GM12864 (cell line): ENCODE results near the gene PPP1R1B.

ENCODE experiments used
- DNase-seq: peaks from one replicate; pipeline ENCODE4 v3.0.0-alpha.2; 2011; ENCODE audit warnings: low read depth
- H3K4me3 ChIP-seq: 2 replicates; pipeline ENCODE4 v1.5.1; 2011; ENCODE audit warnings: mild to moderate bottlenecking, low read depth, low read length, control low read depth
- CTCF ChIP-seq: IDR thresholded peaks from 2 replicates; pipeline ENCODE4 v1.5.1; 2011; ENCODE audit warnings: low read depth, mild to moderate bottlenecking, moderate library complexity, low read length, control low read depth, inconsistent platforms; ENCODE audit errors: missing control alignments

The PPP1R1B gene

GRCh38 chr17:39674702-39675389, 48.1 kb downstream of the PPP1R1B start:
- no peak for TF ChIP-seq CTCF
- no peak overlapping the region for H3K4me3 ChIP-seq

GRCh38 chr17:39675390-39676082, 48.8 kb downstream of the PPP1R1B start:
- DNase-seq: no peak
- H3K4me3 ChIP-seq: no peak overlapping the region
- no peak for TF ChIP-seq CTCF

More at GRCh38 chr17:39674702-39675389, 48.1 kb downstream of the PPP1R1B start:
- DNase-seq: no peak

- peak; percentile 22 for DNase-seq
- TF ChIP-seq CTCF: no peak
- H3K4me3 ChIP-seq: no peak overlapping the region
Observed at GRCh38 chr17:39676198-39676819, 49.6 kb downstream of the PPP1R1B start.

- no peak overlapping the region for H3K4me3 ChIP-seq
- no peak for DNase-seq
- no peak for TF ChIP-seq CTCF
Observed at GRCh38 chr17:39677072-39677471, 50.3 kb downstream of the PPP1R1B start.

- H3K4me3 ChIP-seq: no peak overlapping the region
- DNase-seq: no peak
- no peak for TF ChIP-seq CTCF
Observed at GRCh38 chr17:39677542-39678339, 51.0 kb downstream of the PPP1R1B start.

GRCh38 chr17:39678340-39679116, 51.8 kb downstream of the PPP1R1B start:
- TF ChIP-seq CTCF: no peak
- no peak for DNase-seq
- H3K4me3 ChIP-seq: no peak overlapping the region
